Measurements from ENCODE around the gene TRPM7. TPM values are rescaled to one million over a fixed set of nuclear protein-coding genes. Genes with fewer than 3 reads are reported as not detected.

Gene TRPM7
- total and polyA plus RNA-seq, 4 donors, result 6.3 to 81.1 (median 24.0) TPM

DNA sequence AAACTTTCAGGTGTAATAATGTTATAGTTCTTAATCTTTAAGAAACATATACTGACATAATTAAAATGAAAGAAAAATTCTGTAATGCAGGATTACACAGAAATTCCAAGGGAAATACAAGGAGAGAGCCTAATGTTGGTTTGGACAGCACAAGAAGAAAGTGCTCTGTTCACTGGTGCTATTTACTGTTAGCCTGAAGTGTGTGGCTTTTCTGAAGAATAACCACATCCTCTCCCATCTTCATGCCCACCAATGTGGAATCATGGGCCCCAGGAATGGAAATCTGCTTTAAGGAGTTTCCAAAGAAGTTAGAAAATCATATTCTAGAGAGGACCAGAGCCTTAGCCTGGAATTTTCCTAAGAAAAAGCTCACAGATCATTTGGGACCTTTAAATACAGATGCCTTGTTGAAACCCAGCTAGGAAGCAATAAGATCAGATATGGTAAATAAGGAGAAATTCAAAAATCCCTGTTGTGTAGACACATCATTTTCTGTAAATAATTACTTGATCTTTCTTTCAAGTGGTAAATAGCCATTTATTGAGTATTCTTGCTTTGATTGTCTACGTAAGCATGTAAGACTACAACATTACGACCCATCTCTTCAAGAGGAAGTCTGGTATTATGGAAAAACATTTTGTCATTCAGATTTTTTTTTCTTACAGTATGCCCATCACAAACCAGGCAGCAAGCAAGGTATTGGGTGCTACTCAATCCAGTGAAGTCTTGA lies 129.8 kb downstream of the TRPM7 start:
- no peak for DNase-seq (ENCODE audit: low spot score)
- peaks cover 5 to 17% (median 9%) of the 10 kb centered on the region in 4 donors for H3K36me3 ChIP-seq (ENCODE audit: control insufficient read depth in 4 of 4, insufficient read depth in 3 of 4, low read depth in 1 of 4, low read length in 3 of 4)
- H3K4me3 ChIP-seq (ENCODE audit: low read depth in 1 of 3, low read length in 3 of 3), result no peak overlapping the region
- H3K9ac ChIP-seq (ENCODE audit: low read depth in 1 of 2, low read length in 2 of 2), result no peak overlapping the region
- no peak overlapping the region for H3K27ac ChIP-seq (ENCODE audit: low read depth in 1 of 2, low read length in 2 of 2)
- H3K9me3 ChIP-seq (ENCODE audit: control insufficient read depth in 4 of 4, low read length in 3 of 4), result no peaks in the 10 kb centered on the region
- no peaks in the 10 kb centered on the region for H3K4me1 ChIP-seq (ENCODE audit: control insufficient read depth in 4 of 4, insufficient read depth in 4 of 4, low read length in 3 of 4)
- TF ChIP-seq TAF1 (conservative IDR thresholded peaks at IDR 0.05) (no peak), GABPA (IDR thresholded peaks at IDR 0.05 in 1 of 2, conservative IDR thresholded peaks at IDR 0.05 in 1 of 2) (no peak), ZBTB33 (IDR thresholded peaks at IDR 0.05) (no peak), JUND (IDR thresholded peaks at IDR 0.05) (no peak), FOXA1 (IDR thresholded peaks at IDR 0.05) (no peak), MAX (IDR thresholded peaks at IDR 0.05) (no peak), NR2F2 (IDR thresholded peaks at IDR 0.05) (no peak), FOXA2 (IDR thresholded peaks at IDR 0.05) (no peak), SP1 (IDR thresholded peaks at IDR 0.05) (no peak), RXRA (IDR thresholded peaks at IDR 0.05) (no peak), YY1 (IDR thresholded peaks at IDR 0.05) (no peak), CTCF (IDR thresholded peaks at IDR 0.05; ENCODE audit: low read depth, low read length, missing input control) (no peak), EGR1 (IDR thresholded peaks at IDR 0.05; ENCODE audit: low read depth in 2 of 2) (no peak), HNF4G (IDR thresholded peaks at IDR 0.05) (no peak)
- TF ChIP-seq, protein P1, sequence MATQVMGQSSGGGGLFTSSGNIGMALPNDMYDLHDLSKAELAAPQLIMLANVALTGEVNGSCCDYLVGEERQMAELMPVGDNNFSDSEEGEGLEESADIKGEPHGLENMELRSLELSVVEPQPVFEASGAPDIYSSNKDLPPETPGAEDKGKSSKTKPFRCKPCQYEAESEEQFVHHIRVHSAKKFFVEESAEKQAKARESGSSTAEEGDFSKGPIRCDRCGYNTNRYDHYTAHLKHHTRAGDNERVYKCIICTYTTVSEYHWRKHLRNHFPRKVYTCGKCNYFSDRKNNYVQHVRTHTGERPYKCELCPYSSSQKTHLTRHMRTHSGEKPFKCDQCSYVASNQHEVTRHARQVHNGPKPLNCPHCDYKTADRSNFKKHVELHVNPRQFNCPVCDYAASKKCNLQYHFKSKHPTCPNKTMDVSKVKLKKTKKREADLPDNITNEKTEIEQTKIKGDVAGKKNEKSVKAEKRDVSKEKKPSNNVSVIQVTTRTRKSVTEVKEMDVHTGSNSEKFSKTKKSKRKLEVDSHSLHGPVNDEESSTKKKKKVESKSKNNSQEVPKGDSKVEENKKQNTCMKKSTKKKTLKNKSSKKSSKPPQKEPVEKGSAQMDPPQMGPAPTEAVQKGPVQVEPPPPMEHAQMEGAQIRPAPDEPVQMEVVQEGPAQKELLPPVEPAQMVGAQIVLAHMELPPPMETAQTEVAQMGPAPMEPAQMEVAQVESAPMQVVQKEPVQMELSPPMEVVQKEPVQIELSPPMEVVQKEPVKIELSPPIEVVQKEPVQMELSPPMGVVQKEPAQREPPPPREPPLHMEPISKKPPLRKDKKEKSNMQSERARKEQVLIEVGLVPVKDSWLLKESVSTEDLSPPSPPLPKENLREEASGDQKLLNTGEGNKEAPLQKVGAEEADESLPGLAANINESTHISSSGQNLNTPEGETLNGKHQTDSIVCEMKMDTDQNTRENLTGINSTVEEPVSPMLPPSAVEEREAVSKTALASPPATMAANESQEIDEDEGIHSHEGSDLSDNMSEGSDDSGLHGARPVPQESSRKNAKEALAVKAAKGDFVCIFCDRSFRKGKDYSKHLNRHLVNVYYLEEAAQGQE (IDR thresholded peaks at IDR 0.05), result no peak
- H3K27me3 ChIP-seq (ENCODE audit: control insufficient read depth in 4 of 4, insufficient read depth in 4 of 4, low read length in 3 of 4), result no peaks in the 10 kb centered on the region
- WGBS, result 95% methylated on average over 2 of the region's 2 CpGs

DNA sequence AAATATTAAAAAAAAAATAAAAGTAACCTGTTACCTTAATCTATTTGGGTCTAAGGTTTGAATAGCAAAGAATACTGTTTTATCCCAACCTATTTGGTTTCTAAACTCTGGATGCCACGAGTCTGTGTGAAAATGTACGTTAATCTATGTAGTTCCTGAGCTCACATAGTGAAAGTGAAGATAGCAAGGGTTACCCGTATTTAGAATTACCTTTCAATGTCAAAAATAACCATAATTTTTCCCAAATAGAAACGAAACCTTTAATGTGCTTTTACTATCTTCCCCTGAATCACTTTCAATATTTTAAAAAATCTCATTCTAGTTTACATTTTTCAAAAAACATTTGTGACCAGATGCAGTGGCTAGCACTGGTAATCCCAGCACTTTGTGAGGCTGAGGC lies 134.4 kb downstream of the TRPM7 start:
- H3K27ac ChIP-seq (ENCODE audit: low read depth in 1 of 2, low read length in 2 of 2), result no peak overlapping the region
- peaks cover 0 to 4% (median 2%) of the 10 kb centered on the region in 4 donors for H3K36me3 ChIP-seq (ENCODE audit: control insufficient read depth in 4 of 4, insufficient read depth in 3 of 4, low read depth in 1 of 4, low read length in 3 of 4)
- 85% methylated on average over 4 of the region's 4 CpGs for WGBS
- no peaks in the 10 kb centered on the region for H3K9me3 ChIP-seq (ENCODE audit: control insufficient read depth in 4 of 4, low read length in 3 of 4)
- H3K9ac ChIP-seq (ENCODE audit: low read depth in 1 of 2, low read length in 2 of 2), result no peak overlapping the region
- H3K4me3 ChIP-seq (ENCODE audit: low read depth in 1 of 3, low read length in 3 of 3), result no peak overlapping the region
- H3K4me1 ChIP-seq (ENCODE audit: control insufficient read depth in 4 of 4, insufficient read depth in 4 of 4, low read length in 3 of 4), result no peaks in the 10 kb centered on the region
- no peak for DNase-seq (ENCODE audit: low spot score)
- no peaks in the 10 kb centered on the region for H3K27me3 ChIP-seq (ENCODE audit: control insufficient read depth in 4 of 4, insufficient read depth in 4 of 4, low read length in 3 of 4)
- no peak for TF ChIP-seq CTCF (IDR thresholded peaks at IDR 0.05; ENCODE audit: low read depth, low read length, missing input control)
- no peak for TF ChIP-seq TAF1 (conservative IDR thresholded peaks at IDR 0.05)
- TF ChIP-seq FOXA2 (IDR thresholded peaks at IDR 0.05), result no peak
- TF ChIP-seq RAD21 (IDR thresholded peaks at IDR 0.05), result no peak
- no peak for TF ChIP-seq ZBTB33 (IDR thresholded peaks at IDR 0.05)
- no peak for TF ChIP-seq YY1 (IDR thresholded peaks at IDR 0.05)
- no peak for TF ChIP-seq MAX (IDR thresholded peaks at IDR 0.05)
- no peak for TF ChIP-seq SP1 (IDR thresholded peaks at IDR 0.05)
- TF ChIP-seq EGR1 (IDR thresholded peaks at IDR 0.05; ENCODE audit: low read depth in 2 of 2), result no peak
- no peak for TF ChIP-seq RXRA (IDR thresholded peaks at IDR 0.05)
- TF ChIP-seq, protein P2, sequence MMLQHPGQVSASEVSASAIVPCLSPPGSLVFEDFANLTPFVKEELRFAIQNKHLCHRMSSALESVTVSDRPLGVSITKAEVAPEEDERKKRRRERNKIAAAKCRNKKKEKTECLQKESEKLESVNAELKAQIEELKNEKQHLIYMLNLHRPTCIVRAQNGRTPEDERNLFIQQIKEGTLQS (IDR thresholded peaks at IDR 0.05), result no peak
- no peak for TF ChIP-seq NR2F2 (IDR thresholded peaks at IDR 0.05)
- no peak for TF ChIP-seq HNF4A (conservative IDR thresholded peaks at IDR 0.05)
- no peak for TF ChIP-seq HNF4G (IDR thresholded peaks at IDR 0.05)
- no peak for TF ChIP-seq JUND (IDR thresholded peaks at IDR 0.05)

Data from liver (tissue), 9 donors.